PC-3 (cell line): ENCODE data around the gene UNC13D.

Experiments used
- CTCF ChIP-seq: fragments of 300-600 bp; sonication (generic); conservative IDR thresholded peaks from 2 replicates; pipeline ENCODE4 v1.5.1; 2017; ENCODE audit warnings: antibody characterized with exemption, low read depth, mild to moderate bottlenecking, low read length
- EZH2phosphoT487 ChIP-seq: fragments of 300-600 bp; sonication (generic); IDR thresholded peaks from 2 replicates; pipeline ENCODE4 v1.6.1; 2018; ENCODE audit warnings: mild to moderate bottlenecking, antibody characterized with exemption, low read length, borderline replicate concordance

DNA sequence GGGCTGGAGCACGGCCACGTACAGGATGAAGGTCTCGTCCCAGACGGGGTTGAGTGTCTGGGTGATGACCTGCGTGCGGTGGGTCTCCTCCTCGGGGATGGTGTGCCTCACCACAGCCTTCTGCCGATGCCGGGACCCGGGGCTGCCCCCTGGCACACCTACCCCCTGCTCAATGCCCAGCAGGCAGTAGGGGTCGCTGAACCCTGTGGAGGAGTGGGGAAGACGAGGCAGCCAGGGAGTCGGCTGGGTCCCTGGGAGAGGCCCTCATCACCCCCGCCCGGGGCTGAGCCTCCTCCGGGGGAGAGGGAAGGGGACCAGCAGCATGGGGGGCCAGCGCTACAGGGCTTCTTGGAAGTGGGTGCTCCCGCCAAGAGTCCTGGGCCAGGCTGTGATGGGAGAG is 1.8 kb downstream of the UNC13D start:
- TF ChIP-seq CTCF: no peak
- no peak for TF ChIP-seq EZH2phosphoT487
